DMS 273 (cell line): ENCODE data around the gene SLC11A2.

Experiments
- DNase-seq: peaks from one replicate; lab custom pipeline; 2025; ENCODE audit not compliant: unreplicated experiment; lab: John Stamatoyannopoulos, UW

SLC11A2 gene

DNA sequence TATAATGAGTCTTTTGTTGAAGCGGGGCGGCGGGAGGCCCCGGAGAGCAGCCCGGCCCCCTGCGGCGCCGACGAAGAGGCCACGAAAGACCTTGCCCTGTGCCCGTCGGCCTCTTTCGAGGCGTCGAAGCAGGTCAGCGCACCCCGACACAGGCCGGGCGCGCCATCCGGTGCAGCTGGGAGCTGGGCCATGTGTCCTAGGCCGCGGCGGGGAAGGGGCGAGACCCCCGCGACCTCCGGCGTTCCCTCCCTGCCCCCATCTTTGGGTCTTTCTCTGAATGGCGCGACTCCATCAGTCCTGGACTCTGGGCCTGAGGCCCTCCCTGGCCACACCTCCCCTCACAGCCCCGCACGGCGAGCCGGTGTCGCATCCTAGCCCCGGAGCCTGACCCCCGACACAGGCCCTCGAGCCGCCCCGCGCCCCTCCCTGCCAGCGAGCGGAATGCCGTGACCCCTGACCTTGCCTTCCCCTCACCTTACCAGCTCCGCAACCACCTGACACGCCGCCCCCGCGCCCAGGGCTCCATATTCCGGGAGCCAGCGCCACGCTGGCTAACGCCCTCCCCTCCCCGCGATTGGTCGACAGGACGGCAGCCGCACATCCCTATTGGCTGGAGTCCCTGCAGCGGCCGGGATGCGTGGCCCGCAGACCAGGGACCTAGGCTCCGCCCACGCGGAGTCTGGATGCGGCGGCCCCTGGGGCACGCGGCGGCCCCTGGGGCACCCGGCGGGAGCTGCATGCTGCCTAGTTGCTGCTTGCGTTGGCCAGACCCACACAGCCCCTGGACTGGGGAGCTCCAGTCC lies at the start of gene SLC11A2:
TSS of gene SLC11A2 (minus strand) at position 549 of the 803 bp plus-strand sequence. CDS start 15,656 bp downstream, outside the sequence.
- peak; percentile 97 for DNase-seq

DNA sequence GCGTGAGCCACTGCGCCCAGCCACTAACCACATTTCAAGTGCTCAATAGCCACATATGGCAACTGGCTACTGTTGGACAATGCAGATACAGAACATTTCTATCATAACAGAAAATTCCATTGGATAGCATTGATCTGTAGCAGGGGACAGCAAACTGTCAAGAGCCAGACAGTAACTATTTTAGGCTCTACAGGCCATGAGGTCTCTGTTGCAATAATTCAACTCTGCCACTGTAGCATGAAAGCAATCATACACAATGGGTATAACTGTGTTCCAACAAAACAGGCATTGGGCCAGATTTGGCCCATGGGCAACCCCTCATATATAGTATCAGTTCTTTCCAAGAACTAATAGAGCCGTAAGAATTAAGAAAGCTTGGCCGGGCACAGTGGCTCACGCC lies 49.2 kb upstream of the SLC11A2 start:
- no peak for DNase-seq

DNA sequence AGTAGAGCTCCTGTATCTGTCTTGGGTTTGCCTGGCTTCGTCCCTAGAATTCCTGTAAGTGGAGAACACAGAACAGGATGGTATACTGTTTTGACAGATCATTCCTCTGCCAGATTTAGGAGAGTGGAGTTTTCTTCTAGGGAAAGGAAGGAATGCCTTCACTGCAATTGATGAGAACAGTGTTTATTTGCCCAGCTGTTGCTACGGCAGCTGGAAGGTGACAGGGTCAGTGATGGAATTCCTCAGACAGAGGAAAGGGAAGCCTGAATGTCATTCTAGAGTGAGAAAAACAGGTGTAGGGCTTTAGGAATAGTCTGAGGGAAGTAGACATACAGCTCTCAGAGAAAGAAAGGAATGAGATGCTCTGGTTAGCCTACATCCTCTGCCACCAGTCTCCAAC lies 45.5 kb upstream of the SLC11A2 start:
- no peak for DNase-seq

DNA sequence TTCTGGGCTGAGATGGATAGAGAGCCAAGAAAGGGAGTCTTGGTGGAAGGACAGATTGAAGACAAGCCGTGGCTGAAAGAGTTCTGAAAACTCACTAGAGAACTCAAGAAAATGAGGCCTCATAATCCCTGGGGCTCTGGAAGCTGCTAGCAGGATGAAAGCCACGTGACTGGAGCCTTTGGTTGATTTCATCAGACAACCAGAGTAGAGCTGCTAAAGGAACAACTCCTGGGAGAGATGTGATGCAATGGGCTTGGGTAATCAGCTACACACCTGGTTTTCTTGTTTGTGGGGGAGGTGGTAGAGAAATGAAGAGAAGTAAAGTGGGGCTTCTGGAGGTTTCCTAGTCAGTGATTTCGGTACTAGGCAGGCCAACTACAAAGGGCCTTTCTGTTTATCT lies 43.8 kb upstream of the SLC11A2 start:
- DNase-seq: no peak

DNA sequence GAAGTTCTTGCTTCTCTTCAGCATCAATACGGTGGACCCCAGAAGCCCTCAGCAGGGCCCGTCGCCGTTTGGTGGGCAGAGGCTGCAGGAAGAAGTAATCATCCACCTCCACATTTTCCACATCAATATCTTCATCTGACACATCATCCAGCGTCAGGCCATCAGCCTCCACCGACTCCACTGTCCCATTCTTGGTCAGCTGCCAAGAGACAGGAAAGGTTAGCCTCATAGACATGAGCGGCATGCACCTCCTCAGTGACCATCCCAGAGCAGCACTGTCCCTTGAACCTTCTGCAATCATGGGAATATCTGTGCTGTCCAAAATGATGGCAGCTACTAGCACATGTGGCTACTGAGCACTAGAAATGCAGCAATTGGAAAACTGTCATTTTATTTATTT lies 41.6 kb upstream of the SLC11A2 start:
- DNase-seq: no peak

DNA sequence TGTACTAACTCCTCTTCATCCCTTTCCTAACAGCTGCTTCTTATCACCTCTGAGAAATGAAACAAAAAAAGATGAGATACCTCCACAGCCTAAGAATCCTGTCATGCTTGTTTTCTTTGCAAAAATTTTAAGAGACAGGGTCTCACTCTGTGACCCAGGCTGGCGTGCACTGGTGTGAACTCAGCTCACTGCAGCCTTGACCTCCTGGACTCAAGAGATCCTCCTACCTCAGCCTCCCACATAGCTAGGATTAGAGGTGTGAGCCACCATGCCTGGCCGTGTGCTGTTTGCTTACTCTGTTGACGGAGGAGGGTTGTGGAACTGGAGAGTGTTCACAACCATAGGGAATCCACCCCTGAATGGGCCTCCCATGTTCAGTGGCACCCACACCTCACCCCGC lies 41.0 kb upstream of the SLC11A2 start:
- DNase-seq: no peak

DNA sequence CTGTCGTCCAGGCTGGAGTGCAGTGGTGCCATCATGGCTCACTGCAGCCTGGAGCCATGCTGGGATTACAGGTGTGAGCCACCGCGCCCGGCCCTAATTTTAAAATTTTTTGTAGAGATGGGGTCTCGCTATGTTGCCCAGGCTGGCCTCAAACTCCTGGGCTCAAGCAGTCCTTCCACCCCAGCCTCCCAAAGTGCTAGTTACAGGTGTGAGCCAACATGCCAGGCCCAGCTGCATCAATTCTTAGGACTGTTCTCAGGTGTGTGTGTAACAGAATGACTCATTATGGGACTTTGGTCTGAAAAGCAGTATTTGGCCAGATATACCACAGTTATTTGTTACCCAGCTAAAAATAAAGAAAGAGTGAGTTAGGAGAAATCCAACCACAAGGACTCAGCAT lies 39.3 kb upstream of the SLC11A2 start:
- no peak for DNase-seq

DNA sequence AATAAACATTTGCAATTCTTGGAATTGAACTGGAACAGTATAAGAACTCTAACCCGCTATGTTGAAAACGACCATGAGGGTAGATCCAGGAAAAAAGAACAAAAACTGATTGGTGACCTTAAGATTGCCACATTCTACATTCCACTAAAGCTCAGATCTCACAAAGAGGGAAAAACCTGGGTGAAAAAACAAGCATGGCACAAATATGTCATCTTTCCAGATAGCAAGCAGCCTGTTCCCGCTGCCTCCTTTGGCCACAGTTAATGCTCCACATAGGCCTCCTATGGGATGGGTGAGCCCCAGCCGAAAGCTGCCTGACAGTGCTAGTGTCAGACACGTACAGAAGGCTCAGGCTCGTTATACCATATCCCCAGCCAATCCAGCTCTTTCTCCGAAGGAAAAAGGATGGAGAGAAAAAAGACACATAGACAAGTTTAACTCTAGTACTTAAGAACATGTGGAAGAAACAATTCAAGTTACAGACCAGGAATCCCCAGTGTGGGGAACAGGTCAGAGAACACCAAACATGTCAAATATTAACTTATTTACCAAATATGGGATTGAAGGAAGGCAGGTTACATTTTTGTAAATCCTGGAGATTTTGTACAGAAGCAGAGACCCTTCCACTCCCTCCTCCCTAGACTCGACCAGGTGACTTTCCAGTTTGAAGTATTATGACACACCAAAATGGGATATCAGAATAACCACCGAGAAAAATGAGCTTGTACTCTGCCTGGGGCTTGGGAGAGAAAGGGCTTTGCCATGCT lies 36.6 kb upstream of the SLC11A2 start:
- no peak for DNase-seq

DNA sequence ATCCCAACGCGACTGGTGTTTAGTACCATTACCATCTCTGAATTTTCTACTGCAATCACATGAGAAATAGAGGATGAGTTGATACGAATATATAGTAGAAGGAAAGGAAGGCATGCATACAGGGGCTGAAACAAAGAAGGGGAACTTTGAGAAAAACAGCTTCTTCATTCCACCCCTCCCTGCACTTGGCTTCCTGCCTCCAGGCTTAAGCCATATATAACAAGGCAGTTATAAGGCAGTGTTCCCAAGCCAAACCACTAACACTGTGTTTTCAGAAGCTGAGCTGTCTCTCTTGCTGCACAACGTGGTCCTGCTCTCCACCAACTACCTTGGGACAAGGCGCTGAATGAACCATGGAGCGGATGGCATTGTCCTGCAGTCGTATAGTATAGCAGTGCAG lies 32.9 kb upstream of the SLC11A2 start:
- no peak for DNase-seq

DNA sequence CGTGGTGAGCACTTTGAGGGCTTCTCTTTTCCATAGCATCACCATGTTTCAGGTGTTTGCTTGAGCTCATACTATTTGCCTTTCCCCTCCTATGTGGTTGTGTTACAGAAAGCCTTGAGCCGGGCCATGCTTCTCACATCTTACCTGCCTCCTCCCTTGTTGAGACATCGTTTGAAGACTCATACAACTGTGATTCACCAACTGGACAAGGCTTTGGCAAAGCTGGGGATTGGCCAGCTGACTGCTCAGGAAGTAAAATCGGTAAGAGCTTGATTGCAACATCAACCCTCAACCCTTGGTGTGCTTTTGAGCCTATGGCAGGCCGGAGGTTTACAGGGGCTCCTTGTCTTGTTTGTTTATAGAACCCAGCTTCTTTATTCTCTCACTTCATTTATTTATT lies 30.1 kb upstream of the SLC11A2 start:
- DNase-seq: no peak

DNA sequence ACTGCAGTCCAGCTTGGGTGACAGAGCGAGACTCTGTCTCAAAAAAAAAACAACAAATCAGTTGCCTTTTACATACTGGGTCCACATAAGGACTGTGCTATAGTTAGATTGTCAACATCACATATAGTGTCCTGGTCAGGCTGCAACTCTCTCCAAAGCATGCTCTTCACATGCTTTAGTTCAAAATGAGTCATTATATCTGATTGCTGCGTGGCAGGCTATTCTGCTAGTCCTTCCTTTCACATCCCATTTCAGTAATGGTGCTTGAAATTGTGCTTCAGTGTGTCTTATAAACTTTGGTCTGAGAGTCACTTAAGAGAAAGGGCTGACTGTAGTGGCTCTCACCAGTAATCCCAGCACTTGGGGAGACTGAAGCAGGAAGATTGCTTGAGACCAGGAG lies 28.9 kb upstream of the SLC11A2 start:
- DNase-seq: no peak

DNA sequence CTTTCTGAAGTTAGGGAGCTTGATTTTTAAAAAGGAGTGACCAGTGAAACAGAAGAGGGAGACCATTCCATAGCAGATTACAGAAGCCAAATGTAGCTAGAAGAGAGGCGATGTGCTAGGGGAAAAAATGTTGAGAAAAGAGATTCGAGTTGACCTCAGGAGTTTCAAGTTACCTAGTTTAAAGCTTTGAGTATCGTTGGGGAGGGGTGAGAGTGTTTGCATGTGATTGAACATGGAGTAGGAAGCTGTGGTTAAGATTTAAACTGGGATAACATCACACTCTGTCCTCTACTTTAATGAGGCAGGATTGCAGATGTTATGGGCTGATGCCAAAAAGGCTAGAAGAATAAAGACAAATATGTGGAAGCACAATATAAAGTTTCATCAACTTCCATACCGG lies 25.6 kb upstream of the SLC11A2 start:
- DNase-seq: no peak

DNA sequence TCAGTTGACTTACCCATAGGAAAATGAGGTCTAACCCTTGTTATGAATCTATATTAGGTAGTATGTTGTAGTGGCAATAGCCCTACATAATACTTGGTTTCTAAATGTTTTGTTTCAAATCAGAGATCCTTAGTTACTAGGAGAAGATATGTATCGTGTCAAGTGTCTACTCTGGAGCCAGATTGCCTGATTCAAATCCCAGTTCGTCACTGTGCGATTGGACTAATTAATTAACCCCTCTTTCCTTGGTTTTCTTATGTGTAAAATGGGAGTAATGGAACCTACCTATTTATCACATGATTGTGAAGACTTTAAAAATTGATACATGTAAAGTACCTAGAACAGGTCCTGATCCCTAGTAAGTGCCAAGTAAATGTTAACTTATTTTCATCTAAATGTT lies 23.3 kb upstream of the SLC11A2 start:
- no peak for DNase-seq

DNA sequence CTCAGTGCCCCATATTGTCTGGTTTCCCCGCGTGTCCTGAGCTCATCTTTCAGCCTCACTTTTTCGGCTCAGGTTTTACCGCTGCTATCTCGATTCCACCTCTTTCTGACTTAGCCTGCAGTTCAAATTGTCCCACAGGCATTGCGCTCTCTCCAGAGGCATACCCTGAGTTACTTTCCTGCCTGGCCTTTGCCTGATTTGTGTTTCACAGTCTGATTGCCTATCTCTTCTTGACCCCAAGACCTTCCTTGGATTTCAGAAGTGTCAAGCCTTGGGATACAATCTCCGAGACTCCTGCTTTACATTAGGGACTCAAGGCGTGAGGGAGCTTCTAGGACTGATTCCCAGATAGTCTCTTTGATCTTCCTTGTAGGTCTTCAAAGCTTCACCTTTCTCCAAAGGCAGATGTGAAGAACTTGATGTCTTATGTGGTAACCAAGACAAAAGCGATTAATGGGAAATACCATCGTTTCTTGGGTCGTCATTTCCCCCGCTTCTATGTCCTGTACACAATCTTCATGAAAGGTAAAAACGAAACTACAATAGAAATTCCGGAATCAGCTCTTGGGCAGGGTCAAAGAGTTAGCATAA lies 22.6 kb upstream of the SLC11A2 start:
- DNase-seq: peak; percentile 31

DNA sequence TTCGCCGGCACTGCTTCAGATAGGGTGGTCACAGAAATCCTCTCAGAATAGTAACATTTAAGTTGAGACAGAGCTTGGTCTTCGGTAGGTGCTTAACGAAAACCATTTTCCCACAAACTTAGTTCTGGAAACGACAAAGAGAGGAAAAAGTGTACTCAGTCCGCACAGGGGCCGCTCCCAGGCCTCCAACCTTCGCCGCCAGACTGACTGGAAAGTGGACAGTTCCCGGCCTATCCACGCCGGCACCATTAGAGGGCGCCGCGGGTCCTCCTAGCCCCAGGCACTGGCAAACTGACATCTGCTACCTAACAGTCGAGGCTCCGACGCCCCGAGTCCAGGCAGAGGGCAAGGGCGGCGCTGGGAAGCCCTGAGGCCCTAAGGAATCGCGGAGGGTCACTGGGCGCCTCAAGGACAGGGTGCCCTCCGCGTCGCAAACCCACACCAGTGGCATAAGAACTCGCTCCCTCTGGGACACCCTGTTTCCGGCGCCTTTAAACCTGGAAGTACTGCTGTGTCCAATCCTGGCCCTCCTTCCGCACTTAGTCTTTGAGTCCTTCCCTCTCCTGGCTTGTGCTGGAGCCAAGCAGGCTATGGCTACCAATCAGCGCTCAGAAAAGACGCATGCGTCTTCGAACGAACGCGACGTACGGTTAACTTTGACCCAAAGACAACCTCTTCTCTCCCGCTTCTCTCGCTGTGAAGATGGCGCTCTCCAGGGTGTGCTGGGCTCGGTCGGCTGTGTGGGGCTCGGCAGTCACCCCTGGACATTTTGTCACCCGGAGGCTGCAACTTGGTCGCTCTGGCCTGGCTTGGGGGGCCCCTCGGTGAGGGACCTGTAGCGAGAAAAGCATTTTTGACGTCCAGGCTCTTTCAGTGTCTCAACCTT lies 21.7 kb upstream of the SLC11A2 start, which contains the start of gene LETMD1:
TSS of gene LETMD1 (plus strand) at position 673 of the 886 bp plus-strand sequence. CDS start at position 703, 30 bp downstream.
- DNase-seq: peak; percentile 96

DNA sequence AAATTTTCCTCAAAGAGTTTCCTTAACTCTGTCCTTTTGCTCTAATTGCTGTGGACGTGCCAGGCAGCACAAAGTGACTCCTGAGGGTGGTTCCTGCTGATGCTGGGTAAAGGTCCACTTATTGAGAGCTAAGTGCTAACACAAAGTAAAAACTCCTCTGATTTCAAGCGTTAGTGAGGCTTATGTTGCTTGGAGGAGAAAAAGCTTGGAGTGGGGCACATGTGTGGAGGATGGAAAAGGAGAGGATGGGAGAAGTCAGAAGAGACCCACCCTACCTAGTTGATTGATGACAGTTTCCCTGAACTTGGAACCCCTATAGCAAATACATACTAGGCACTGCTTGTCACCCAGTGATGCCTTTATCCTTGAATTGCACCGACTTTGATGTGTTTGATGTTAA lies 10.1 kb upstream of the SLC11A2 start:
- no peak for DNase-seq

DNA sequence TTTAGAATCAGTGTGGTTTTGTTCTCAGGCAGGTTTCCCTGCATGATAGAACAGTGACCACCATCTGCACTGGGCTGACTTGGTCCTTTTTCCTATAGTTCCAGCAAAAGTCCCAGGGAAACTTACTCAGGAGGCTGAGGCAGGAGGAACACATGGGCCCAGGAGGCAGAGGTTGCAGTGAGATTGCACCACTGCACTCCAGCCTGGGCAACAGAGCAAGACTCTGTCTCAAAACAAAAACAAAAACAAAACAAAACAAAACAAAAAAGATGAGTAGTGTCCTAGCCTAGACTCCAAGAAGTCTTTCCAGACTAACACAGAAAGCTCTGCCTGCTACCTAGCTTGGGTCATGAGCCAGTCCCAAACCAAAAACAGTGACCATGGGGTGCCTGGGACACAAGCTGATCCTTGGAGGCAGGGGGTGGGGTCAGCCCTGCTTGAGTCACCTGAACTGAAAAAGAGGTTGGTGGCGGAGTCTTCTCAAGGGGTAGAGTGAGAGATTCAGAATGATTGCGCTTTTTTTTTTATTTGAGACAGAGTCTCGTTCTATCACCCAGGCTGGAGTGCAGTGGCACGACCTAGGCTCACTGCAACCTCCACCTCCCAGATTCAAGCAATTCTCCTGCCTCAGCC lies 7.4 kb upstream of the SLC11A2 start:
- DNase-seq: no peak

DNA sequence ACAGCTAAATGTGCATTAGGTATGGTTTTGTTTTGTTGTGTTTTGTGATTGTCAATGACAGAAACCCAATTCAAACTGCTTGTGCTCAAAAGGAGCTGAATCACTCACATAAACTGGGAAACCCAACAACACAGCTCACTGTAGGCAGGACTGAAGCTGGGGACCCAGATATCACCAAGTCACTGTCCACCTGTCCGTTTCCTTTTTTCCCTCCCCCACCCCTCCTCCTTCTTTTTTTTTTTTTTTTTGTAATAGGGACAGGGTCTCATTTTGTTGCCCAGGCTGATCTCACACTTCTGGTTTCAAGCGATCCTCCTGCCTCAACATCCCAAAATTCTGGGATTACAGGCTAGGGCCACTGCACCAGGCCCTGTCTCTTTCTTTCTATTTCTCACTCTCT lies 6.9 kb upstream of the SLC11A2 start:
- no peak for DNase-seq

DNA sequence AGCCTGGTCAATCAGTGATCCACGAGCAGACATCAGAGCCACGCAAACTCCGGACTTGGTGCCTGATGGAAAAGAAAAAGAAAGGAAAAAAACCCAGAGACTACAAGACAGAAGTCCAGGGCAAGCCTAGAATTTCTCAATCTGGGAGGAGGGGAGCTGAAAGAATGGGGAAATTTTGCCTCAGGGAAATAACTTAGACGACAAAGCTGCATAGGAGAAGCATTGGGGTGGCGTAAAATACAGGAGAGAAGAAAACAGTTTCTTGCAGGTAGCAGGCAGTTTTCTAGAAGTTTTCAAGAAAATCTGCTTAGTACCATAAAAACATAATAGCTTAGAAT lies 2.6 kb upstream of the SLC11A2 start:
- DNase-seq: no peak

DNA sequence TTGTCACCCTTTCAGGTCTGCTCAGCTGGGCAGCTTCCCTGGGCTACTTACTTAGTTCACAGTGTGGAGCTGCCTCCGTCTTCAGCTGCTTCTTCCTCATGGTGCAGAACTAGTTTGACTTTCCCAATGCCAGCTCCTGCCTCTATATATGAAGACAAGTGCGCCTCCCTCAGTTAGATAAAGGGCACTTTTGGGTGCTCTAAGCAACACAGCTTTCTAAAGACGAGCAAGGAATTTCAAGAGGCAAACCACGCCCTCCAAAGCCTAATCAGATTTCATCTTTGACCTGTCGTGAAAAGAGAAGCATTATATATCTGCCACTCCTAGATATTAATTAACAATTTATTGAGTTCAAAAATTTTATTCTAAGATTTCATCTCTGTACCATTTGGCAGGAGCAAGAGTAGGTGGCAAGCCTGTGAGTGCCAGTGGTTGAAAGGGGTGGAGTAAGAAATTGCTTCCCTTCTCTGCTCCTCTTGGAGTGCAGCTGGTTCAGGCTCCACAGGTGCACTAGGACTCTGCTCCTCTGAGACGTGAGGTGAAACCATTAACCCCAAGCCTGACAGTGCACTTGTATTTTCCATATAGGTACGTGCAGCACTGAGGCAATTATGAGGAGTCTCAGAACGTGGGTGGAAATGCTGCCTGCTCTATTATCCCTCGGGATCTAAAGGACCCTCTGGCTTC lies 2.1 kb upstream of the SLC11A2 start:
- DNase-seq: peak; percentile 59
